Right lobe of liver (tissue), 6 donors: Measurements from ENCODE around the gene DDX54. TPM values are rescaled to one million over a fixed set of nuclear protein-coding genes. Genes with fewer than 3 reads are reported as not detected.

Experiments
- ATAC-seq, 4 donors: fragments of 200-7000 bp; cut with Tn5 transposase; one replicate each; pipeline ENCODE4 v1.9.1; 2020; ENCODE audit warnings: mild to moderate bottlenecking in 4 of 4, moderate library complexity in 4 of 4
- DNase-seq, 3 donors: peaks; one replicate each; pipeline ENCODE4 v3.0.0-alpha.2; 2020
- H3K27ac ChIP-seq, 3 donors: fragments of 200-600 bp; one replicate each; pipeline ENCODE4 v1.8.0; 2022
- H3K27me3 ChIP-seq, 2 donors: fragments of 200-600 bp; one replicate each; pipeline ENCODE4 v1.8.0; 2022
- H3K36me3 ChIP-seq, 4 donors: fragments of 200-600 bp; sonication (generic) in 1 of 4; one replicate each; pipeline versions ENCODE4 v1.5.1 to v1.8.0; 2017 to 2022; ENCODE audit warnings: control low read depth in 1 of 4
- H3K4me1 ChIP-seq, 4 donors: fragments of 200-600 bp; sonication (generic) in 1 of 4; one replicate each; pipeline versions ENCODE4 v1.5.1 to v1.8.0; 2017 to 2022; ENCODE audit warnings: control low read depth in 1 of 4
- H3K4me3 ChIP-seq, 3 donors: fragments of 200-600 bp; one replicate each; pipeline ENCODE4 v1.8.0; 2022
- H3K9me3 ChIP-seq, 4 donors: fragments of 200-600 bp; sonication (generic) in 1 of 4; one replicate each; pipeline versions ENCODE4 v1.5.1 to v1.8.0; 2017 to 2022; ENCODE audit warnings: control low read depth in 1 of 4
- POLR2A ChIP-seq: fragments of 450-650 bp; IDR thresholded peaks from one replicate; pipeline ENCODE4 v1.6.1; 2017; ENCODE audit warnings: antibody characterized with exemption, mild to moderate bottlenecking
- WGBS: methylation state at CpG from one replicate; pipeline ENCODE4 v1.1.6; 2018; ENCODE audit warnings: low coverage, low lambda C conversion rate; ENCODE audit not compliant: insufficient coverage; ENCODE audit errors: missing lambda C conversion rate; 5-methylcytosine and 5-hydroxymethylcytosine counted together
- intact Hi-C, 2 donors: fragments of 100-400 bp; cut with DNase I; formaldehyde crosslinking; loops; one replicate each; pipeline versions ENCODE4 v1.11.2 to v1.14.1; 2022
- long read RNA-seq: library from polyadenylated mRNA; unstranded; transcript quantifications from one replicate; pipeline ENCODE4 v2.0.0, GENCODE V29; 2019
- total RNA-seq, 6 experiments: library from RNA; depleted of rRNA in 2 of 6; stranded (reverse); fragments of >200 nt in 2 of 6; fragmentation: NEBNext Ultra II Directional in 3 of 6; extraction: Animal tissue kit (Norgen Biotek cat#: 25700) in 3 of 6; gene quantifications; one replicate each; pipeline versions ENCODE4 v1.1.0 to v1.2.4, GENCODE V29; 2016 to 2023
- TF ChIP-seq, protein P1 (sequence below), 4 donors: fragments of 200-600 bp in 3 of 4; fragments of 450-650 bp in 1 of 4; IDR thresholded peaks; one replicate each; pipeline versions ENCODE4 v1.5.1 to v1.8.0; 2016 to 2022; ENCODE audit warnings: antibody characterized with exemption in 4 of 4, mild to moderate bottlenecking in 2 of 4
- donor health status: DM: no; HTN: yes; CAD: no.
- donor health status: DM: no; HTN: no; CAD: no.
- donor health status: DM: no; HTN: no; CAD: no.
- donor health status: DM: no; HTN: yes; CAD: no.
- donor health status: DM: no; HTN: yes; CAD: no.

Gene DDX54, protein sequence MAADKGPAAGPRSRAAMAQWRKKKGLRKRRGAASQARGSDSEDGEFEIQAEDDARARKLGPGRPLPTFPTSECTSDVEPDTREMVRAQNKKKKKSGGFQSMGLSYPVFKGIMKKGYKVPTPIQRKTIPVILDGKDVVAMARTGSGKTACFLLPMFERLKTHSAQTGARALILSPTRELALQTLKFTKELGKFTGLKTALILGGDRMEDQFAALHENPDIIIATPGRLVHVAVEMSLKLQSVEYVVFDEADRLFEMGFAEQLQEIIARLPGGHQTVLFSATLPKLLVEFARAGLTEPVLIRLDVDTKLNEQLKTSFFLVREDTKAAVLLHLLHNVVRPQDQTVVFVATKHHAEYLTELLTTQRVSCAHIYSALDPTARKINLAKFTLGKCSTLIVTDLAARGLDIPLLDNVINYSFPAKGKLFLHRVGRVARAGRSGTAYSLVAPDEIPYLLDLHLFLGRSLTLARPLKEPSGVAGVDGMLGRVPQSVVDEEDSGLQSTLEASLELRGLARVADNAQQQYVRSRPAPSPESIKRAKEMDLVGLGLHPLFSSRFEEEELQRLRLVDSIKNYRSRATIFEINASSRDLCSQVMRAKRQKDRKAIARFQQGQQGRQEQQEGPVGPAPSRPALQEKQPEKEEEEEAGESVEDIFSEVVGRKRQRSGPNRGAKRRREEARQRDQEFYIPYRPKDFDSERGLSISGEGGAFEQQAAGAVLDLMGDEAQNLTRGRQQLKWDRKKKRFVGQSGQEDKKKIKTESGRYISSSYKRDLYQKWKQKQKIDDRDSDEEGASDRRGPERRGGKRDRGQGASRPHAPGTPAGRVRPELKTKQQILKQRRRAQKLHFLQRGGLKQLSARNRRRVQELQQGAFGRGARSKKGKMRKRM
- 10 to 100 TPM; 22.8 to 43.8 (median 31.1) TPM for total RNA-seq
- long read RNA-seq, full-length matches to known transcripts: 3 of 7 reads
- long read RNA-seq, partial matches to known transcripts: 3 of 7 reads
- long read RNA-seq, other reads (novel, unspliced or antisense): 1 of 7 reads

DNA sequence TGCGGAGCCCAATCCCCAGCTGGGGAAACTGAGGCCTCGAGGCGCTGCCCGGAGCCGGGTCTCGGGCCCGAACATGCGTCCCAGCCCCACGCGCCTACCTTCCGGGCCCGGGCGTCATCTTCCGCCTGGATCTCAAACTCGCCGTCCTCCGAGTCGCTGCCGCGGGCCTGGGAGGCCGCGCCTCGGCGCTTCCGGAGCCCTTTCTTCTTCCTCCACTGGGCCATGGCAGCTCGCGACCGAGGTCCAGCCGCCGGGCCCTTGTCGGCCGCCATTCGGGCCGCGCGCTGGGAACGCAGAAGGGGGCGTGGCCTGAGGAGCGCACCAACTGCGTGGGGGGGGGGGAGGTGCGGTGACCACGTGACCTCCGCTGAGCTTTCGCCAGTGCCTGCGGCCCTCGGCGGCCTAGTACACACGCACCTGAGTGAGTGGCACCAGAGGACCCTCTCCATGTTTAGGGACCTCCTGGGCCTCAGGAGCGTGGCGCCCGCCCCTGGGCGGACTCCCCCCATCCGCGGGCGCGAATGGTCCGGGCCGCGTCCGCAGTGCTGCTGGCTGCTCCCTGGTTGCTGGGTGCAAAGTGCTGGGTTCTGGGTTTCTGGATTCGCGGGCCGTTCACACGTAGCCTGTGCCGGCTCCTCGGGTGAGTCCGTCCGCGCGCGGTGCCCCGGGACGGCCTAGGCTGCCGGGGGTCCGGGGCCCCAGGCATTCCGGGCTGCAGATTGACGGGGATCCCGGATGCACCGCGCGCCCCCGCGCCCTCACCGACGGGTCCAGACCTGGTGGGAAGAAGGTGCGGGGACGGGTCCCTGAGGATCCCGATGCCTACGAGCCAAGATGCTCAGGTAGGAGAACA lies at the start of gene DDX54, which contains the start of gene RITA1:
DDX54 (minus strand) TSS at position 299 of the 853 bp plus-strand sequence; CDS start at position 272, 27 bp downstream.
RITA1 (plus strand) TSS at position 542 of the 853 bp plus-strand sequence. CDS start 1,026 bp downstream, outside the sequence.
- Histone ChIP-seq H3K9me3 (no peaks in the 10 kb centered on the region), H3K27me3 (no peaks in the 10 kb centered on the region), H3K4me3 (peak within 1 kb of the TSS; percentile 91 to 98 (median 97)), H3K27ac (peak within 1 kb of the TSS; percentile 93 to 98 (median 97)), H3K36me3 (peaks cover 0 to 5% (median 2%) of the 10 kb centered on the region in 4 donors), H3K4me1 (peaks cover 0 to 35% (median 8%) of the 10 kb centered on the region in 4 donors)
- WGBS: under 1% methylated on average over 38 of the region's 89 CpGs
- DNase-seq (peak; percentile 89 to 91 (median 89)), ATAC-seq (peak; percentile 79 to 84 (median 84))
- TF ChIP-seq, protein P1, sequence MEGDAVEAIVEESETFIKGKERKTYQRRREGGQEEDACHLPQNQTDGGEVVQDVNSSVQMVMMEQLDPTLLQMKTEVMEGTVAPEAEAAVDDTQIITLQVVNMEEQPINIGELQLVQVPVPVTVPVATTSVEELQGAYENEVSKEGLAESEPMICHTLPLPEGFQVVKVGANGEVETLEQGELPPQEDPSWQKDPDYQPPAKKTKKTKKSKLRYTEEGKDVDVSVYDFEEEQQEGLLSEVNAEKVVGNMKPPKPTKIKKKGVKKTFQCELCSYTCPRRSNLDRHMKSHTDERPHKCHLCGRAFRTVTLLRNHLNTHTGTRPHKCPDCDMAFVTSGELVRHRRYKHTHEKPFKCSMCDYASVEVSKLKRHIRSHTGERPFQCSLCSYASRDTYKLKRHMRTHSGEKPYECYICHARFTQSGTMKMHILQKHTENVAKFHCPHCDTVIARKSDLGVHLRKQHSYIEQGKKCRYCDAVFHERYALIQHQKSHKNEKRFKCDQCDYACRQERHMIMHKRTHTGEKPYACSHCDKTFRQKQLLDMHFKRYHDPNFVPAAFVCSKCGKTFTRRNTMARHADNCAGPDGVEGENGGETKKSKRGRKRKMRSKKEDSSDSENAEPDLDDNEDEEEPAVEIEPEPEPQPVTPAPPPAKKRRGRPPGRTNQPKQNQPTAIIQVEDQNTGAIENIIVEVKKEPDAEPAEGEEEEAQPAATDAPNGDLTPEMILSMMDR (IDR thresholded peaks at IDR 0.05): no peak
- TF ChIP-seq POLR2A: peak; percentile 82
- intact Hi-C loops: no loop called here

GRCh38 chr12:113234483-113234882 lies 49.2 kb upstream of the DDX54 start:
- no peaks in the 10 kb centered on the region for H3K9me3 ChIP-seq
- TF ChIP-seq, protein P1 (IDR thresholded peaks at IDR 0.05): no peak
- no peak for TF ChIP-seq POLR2A
- no peak overlapping the region for H3K4me3 ChIP-seq
- H3K27ac ChIP-seq: peak overlapping the region in 1 of 3 donors; percentile 22
- H3K36me3 ChIP-seq: peaks cover 0 to 31% (median 12%) of the 10 kb centered on the region in 4 donors
- H3K27me3 ChIP-seq: no peaks in the 10 kb centered on the region
- no peak for DNase-seq
- no peak for ATAC-seq
- intact Hi-C loops: no loop called here
- WGBS: 54% methylated on average over 4 of the region's 4 CpGs
- peaks cover 0 to 52% (median 12%) of the 10 kb centered on the region in 4 donors for H3K4me1 ChIP-seq

GRCh38 chr12:113233967-113234366 lies 48.7 kb upstream of the DDX54 start:
- no peak overlapping the region for H3K27ac ChIP-seq
- no peak for DNase-seq
- ATAC-seq: no peak
- H3K36me3 ChIP-seq: peaks cover 0 to 31% (median 15%) of the 10 kb centered on the region in 4 donors
- no peak for TF ChIP-seq POLR2A
- TF ChIP-seq, protein P1 (IDR thresholded peaks at IDR 0.05): no peak
- H3K4me3 ChIP-seq: no peak overlapping the region
- H3K4me1 ChIP-seq: peaks cover 0 to 48% (median 10%) of the 10 kb centered on the region in 4 donors
- H3K27me3 ChIP-seq: no peaks in the 10 kb centered on the region
- intact Hi-C loops: no loop called here
- no peaks in the 10 kb centered on the region for H3K9me3 ChIP-seq
- WGBS: 78% methylated on average over 4 of the region's 4 CpGs
